Trophoblast cell (in vitro differentiated cells and primary cell): ENCODE data around the gene KSR1.

Experiments used
- DNase-seq, 2 donors: peaks; one replicate each; pipeline ENCODE4 v3.0.0-alpha.2; 2016
- H2AFZ ChIP-seq: 2 replicates; pipeline ENCODE4 v1.6.1; 2013; ENCODE audit warnings: low read length, moderate library complexity, mild to moderate bottlenecking; ENCODE audit not compliant: insufficient read depth, poor library complexity
- H2AK5ac ChIP-seq: 2 replicates; pipeline ENCODE4 v1.6.1; 2013; ENCODE audit warnings: mild to moderate bottlenecking, low read length
- H2BK120ac ChIP-seq: 2 replicates; pipeline ENCODE4 v1.6.1; 2013; ENCODE audit warnings: low read length, mild to moderate bottlenecking, moderate library complexity; ENCODE audit not compliant: insufficient read depth, poor library complexity
- H2BK12ac ChIP-seq: 2 replicates; pipeline ENCODE4 v1.6.1; 2013; ENCODE audit warnings: mild to moderate bottlenecking, low read length, moderate library complexity
- H2BK5ac ChIP-seq: 2 replicates; pipeline ENCODE4 v1.6.1; 2013; ENCODE audit warnings: low read length, low read depth, moderate library complexity, mild to moderate bottlenecking; ENCODE audit not compliant: poor library complexity
- H3K14ac ChIP-seq: 2 replicates; pipeline ENCODE4 v1.6.1; 2013; ENCODE audit warnings: mild to moderate bottlenecking, low read length
- H3K18ac ChIP-seq: 2 replicates; pipeline ENCODE4 v1.6.1; 2013; ENCODE audit warnings: mild to moderate bottlenecking, low read length
- H3K23ac ChIP-seq: 2 replicates; pipeline ENCODE4 v1.6.1; 2013; ENCODE audit warnings: low read length
- H3K27ac ChIP-seq: 2 replicates; pipeline ENCODE4 v1.5.1; 2013; ENCODE audit warnings: low read depth, mild to moderate bottlenecking, inconsistent platforms, low read length, moderate library complexity
- H3K27me3 ChIP-seq: 2 replicates; pipeline ENCODE4 v1.6.1; 2013; ENCODE audit warnings: inconsistent platforms, mild to moderate bottlenecking, low read length, moderate library complexity; ENCODE audit not compliant: insufficient read depth
- H3K36me3 ChIP-seq, 2 experiments: 1 replicate in 1 of 2; 2 replicates in 1 of 2; pipeline ENCODE4 v1.6.1; 2013; ENCODE audit warnings: low read length in 2 of 2, mild to moderate bottlenecking in 2 of 2, moderate library complexity in 1 of 2; ENCODE audit not compliant: insufficient read depth in 2 of 2, control insufficient read depth in 1 of 2
- H3K4ac ChIP-seq: 2 replicates; pipeline ENCODE4 v1.6.1; 2013; ENCODE audit warnings: low read depth, mild to moderate bottlenecking, low read length, moderate library complexity
- H3K4me1 ChIP-seq, 2 experiments: 1 replicate in 1 of 2; 2 replicates in 1 of 2; pipeline ENCODE4 v1.6.1; 2013; ENCODE audit warnings: low read length in 2 of 2, mild to moderate bottlenecking in 2 of 2, moderate library complexity in 1 of 2; ENCODE audit not compliant: insufficient read depth in 2 of 2, control insufficient read depth in 1 of 2
- H3K4me2 ChIP-seq: 2 replicates; pipeline ENCODE4 v1.6.1; 2013; ENCODE audit warnings: inconsistent platforms, mild to moderate bottlenecking, low read length, moderate library complexity
- H3K4me3 ChIP-seq: 2 replicates; pipeline ENCODE4 v1.5.1; 2013; ENCODE audit warnings: mild to moderate bottlenecking, low read depth, low read length, inconsistent platforms
- H3K79me1 ChIP-seq: one replicate; pipeline ENCODE4 v1.6.1; 2013; ENCODE audit warnings: low read length
- H3K79me2 ChIP-seq: 2 replicates; pipeline ENCODE4 v1.6.1; 2013; ENCODE audit warnings: low read length, mild to moderate bottlenecking; ENCODE audit not compliant: control insufficient read depth, insufficient read depth, poor library complexity
- H3K9ac ChIP-seq: 2 replicates; pipeline ENCODE4 v1.6.1; 2013; ENCODE audit warnings: mild to moderate bottlenecking, low read length
- H3K9me3 ChIP-seq: 2 replicates; pipeline ENCODE4 v1.6.1; 2013; ENCODE audit warnings: low read depth, mild to moderate bottlenecking, control low read depth, inconsistent platforms, low read length; ENCODE audit not compliant: insufficient read depth
- H4K12ac ChIP-seq: 2 replicates; pipeline ENCODE4 v1.6.1; 2013; ENCODE audit warnings: low read depth, mild to moderate bottlenecking, low read length, moderate library complexity
- H4K8ac ChIP-seq: 2 replicates; pipeline ENCODE4 v1.6.1; 2013; ENCODE audit warnings: low read depth, mild to moderate bottlenecking, low read length, moderate library complexity
- H4K91ac ChIP-seq: one replicate; pipeline ENCODE4 v1.6.1; 2013; ENCODE audit warnings: low read depth, mild to moderate bottlenecking, low read length, moderate library complexity
- WGBS: extraction: QIAGEN DNeasy Blood & Tissue Kit; methylation state at CpG from one replicate; pipeline ENCODE4 v1.1.7; 2013; ENCODE audit warnings: missing lambda C conversion rate; ENCODE audit not compliant: insufficient read length, insufficient coverage; ENCODE audit errors: extremely low coverage; 5-methylcytosine and 5-hydroxymethylcytosine counted together

KSR1 gene

DNA sequence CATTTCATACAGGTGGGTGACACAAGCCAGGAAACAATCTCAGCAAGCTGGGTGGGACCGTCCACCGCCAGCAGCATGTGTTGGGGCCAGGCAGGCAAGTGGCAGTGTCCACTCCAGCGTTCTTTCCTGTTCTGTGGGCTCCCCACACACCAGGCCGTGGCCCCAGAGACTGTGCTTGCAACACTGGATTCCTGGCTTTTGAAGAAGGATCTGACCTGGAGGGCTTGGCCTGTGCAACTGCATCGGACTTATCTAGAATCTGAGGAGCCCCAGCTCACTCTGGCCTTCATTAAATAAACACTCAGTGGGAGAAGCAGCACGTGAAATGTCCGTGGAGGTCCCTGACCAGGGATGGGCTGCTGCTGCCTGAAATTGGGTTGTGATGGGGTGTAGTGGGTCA lies 3.2 kb downstream of the KSR1 start:
- H3K79me2 ChIP-seq: peaks cover 16% of the 10 kb centered on the region
- H3K14ac ChIP-seq: no peak overlapping the region
- no peak overlapping the region for H2AFZ ChIP-seq
- no peak overlapping the region for H3K23ac ChIP-seq
- no peak overlapping the region for H3K18ac ChIP-seq
- peaks cover 31 to 56% of the 10 kb centered on the region in 2 experiments for H3K4me1 ChIP-seq
- no peak overlapping the region for H2AK5ac ChIP-seq
- H3K36me3 ChIP-seq: peaks cover 0 to 4% of the 10 kb centered on the region in 2 experiments
- H2BK5ac ChIP-seq: no peak overlapping the region
- DNase-seq: peak in 1 of 2 donors; percentile 37
- no peak overlapping the region for H4K12ac ChIP-seq
- H4K91ac ChIP-seq: no peak overlapping the region
- H3K27ac ChIP-seq: no peak overlapping the region
- no peaks in the 10 kb centered on the region for H3K9me3 ChIP-seq
- H2BK12ac ChIP-seq: no peak overlapping the region
- no peak overlapping the region for H4K8ac ChIP-seq
- no peak overlapping the region for H3K4me3 ChIP-seq
- H3K79me1 ChIP-seq: peaks cover 17% of the 10 kb centered on the region
- no CpG with 5 or more reads among the region's 7 CpGs for WGBS
- H2BK120ac ChIP-seq: no peak overlapping the region
- no peaks in the 10 kb centered on the region for H3K27me3 ChIP-seq
- peak overlapping the region; percentile 28 for H3K4me2 ChIP-seq
- no peak overlapping the region for H3K4ac ChIP-seq
- H3K9ac ChIP-seq: no peak overlapping the region

DNA sequence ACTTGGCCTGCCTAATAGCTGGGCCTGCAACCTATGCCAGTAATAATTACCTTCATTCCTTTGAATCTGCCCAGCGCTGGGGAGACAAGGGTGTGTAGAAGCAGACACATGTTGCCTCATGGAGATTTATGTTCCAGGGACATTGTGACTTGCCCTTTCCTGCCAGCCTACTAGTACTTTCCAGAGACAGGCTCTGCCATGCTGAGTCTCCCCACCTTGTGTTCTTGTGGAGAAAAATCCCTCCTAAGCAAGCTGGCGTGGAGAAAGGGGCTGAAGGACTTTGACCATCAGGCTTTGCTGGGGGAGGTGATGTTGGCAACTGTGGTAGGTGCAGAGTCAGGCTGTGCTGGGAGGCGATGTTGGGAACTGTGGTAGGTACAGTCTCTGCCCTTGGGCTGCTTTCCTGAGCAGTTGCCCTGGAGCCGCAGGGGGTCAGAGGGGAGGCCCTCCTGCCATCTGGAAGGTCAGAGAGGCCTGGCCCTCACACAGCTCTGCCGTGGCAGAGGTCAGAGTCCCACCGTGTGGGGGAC lies 4.0 kb downstream of the KSR1 start:
- H3K4ac ChIP-seq: peak overlapping the region; percentile 84
- peak overlapping the region; percentile 60 for H3K18ac ChIP-seq
- no peak overlapping the region for H3K4me3 ChIP-seq
- H3K9me3 ChIP-seq: no peaks in the 10 kb centered on the region
- H2AFZ ChIP-seq: no peak overlapping the region
- no peak overlapping the region for H3K23ac ChIP-seq
- H3K79me1 ChIP-seq: peaks cover 17% of the 10 kb centered on the region
- peak overlapping the region; percentile 31 for H4K8ac ChIP-seq
- WGBS: no CpG with 5 or more reads among the region's 6 CpGs
- H2BK5ac ChIP-seq: no peak overlapping the region
- no peaks in the 10 kb centered on the region for H3K27me3 ChIP-seq
- H3K36me3 ChIP-seq: peaks cover 0 to 4% of the 10 kb centered on the region in 2 experiments
- no peak overlapping the region for H4K12ac ChIP-seq
- DNase-seq: no peak
- peaks cover 31 to 56% of the 10 kb centered on the region in 2 experiments for H3K4me1 ChIP-seq
- H3K4me2 ChIP-seq: no peak overlapping the region
- H3K79me2 ChIP-seq: peaks cover 16% of the 10 kb centered on the region
- peak overlapping the region; percentile 71 for H2BK12ac ChIP-seq
- H4K91ac ChIP-seq: no peak overlapping the region
- peak overlapping the region; percentile 62 for H3K14ac ChIP-seq
- H2BK120ac ChIP-seq: peak overlapping the region; percentile 10
- H2AK5ac ChIP-seq: peak overlapping the region; percentile 70
- H3K27ac ChIP-seq: no peak overlapping the region
- H3K9ac ChIP-seq: no peak overlapping the region

DNA sequence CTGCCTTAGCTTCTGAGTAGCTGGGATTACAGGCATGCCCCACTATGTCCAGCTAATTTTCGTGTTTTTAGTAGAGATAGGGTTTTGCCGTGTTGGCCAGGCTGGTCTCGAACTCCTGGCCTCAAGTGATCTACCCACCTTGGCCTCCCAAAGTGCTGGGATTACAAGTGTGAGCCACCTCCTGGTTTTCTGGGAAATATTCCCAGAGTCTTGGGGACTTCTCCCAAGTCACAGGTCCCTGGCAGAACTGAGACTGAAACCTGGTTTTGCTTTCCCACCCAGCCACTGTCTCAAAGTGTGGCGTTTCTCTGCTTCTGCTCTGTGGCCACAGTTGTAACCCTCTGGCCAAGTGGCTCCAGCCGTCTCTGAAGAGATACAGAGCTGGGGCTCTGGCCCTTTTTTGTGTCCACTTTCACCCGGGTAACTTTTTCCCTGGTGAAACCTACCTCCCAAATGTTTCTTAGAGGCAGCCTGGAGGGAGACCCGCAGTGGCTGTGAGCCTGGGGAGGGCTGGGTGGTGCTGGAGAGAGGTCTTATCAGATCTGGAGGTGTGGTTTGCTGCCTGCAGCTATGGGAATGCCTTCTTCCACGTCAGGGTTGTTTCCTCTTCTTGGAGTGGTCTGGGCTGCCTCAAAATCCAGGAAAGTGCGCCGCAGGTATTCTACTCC lies 5.1 kb downstream of the KSR1 start:
- H4K12ac ChIP-seq: no peak overlapping the region
- H2AFZ ChIP-seq: no peak overlapping the region
- H3K4me3 ChIP-seq: no peak overlapping the region
- peak; percentile 91 to 92 for DNase-seq
- H2BK5ac ChIP-seq: no peak overlapping the region
- H3K18ac ChIP-seq: no peak overlapping the region
- H3K9me3 ChIP-seq: no peaks in the 10 kb centered on the region
- H4K91ac ChIP-seq: no peak overlapping the region
- WGBS: no CpG with 5 or more reads among the region's 10 CpGs
- peak overlapping the region; percentile 19 for H3K4me2 ChIP-seq
- H3K79me2 ChIP-seq: peaks cover 16% of the 10 kb centered on the region
- H3K27me3 ChIP-seq: no peaks in the 10 kb centered on the region
- no peak overlapping the region for H3K14ac ChIP-seq
- no peak overlapping the region for H4K8ac ChIP-seq
- H3K9ac ChIP-seq: no peak overlapping the region
- peak overlapping the region; percentile 24 for H3K27ac ChIP-seq
- no peak overlapping the region for H2AK5ac ChIP-seq
- peaks cover 0 to 4% of the 10 kb centered on the region in 2 experiments for H3K36me3 ChIP-seq
- no peak overlapping the region for H2BK12ac ChIP-seq
- H3K79me1 ChIP-seq: peaks cover 13% of the 10 kb centered on the region
- peaks cover 32 to 57% of the 10 kb centered on the region in 2 experiments for H3K4me1 ChIP-seq
- H2BK120ac ChIP-seq: no peak overlapping the region
- H3K4ac ChIP-seq: no peak overlapping the region
- no peak overlapping the region for H3K23ac ChIP-seq

DNA sequence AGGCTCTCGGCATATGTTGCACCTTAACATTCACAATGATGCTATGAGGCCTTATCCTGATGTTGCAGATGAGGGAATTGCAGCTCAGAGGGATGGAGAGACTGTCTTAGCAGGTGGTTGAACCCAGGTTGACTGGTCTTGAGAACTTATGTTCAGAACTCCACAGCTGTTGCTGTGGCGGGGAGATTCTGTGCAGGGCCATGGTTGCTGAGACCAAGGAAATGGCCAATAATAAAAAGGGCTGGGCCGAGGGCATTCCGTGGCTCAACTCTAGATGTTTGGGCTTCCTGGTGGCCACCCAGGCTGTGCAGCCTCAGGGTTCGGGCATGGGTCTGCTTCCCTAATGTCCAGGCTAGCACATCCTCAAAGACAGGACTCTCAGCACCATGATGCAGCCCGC lies 5.9 kb downstream of the KSR1 start:
- no CpG with 5 or more reads among the region's 6 CpGs for WGBS
- H2BK12ac ChIP-seq: no peak overlapping the region
- H3K27ac ChIP-seq: no peak overlapping the region
- no peak overlapping the region for H3K4ac ChIP-seq
- peaks cover 0 to 4% of the 10 kb centered on the region in 2 experiments for H3K36me3 ChIP-seq
- peaks cover 13% of the 10 kb centered on the region for H3K79me2 ChIP-seq
- H3K18ac ChIP-seq: no peak overlapping the region
- H3K9me3 ChIP-seq: no peaks in the 10 kb centered on the region
- H3K14ac ChIP-seq: peak overlapping the region; percentile 40
- H3K27me3 ChIP-seq: no peaks in the 10 kb centered on the region
- no peak overlapping the region for H4K8ac ChIP-seq
- H3K4me2 ChIP-seq: no peak overlapping the region
- no peak overlapping the region for H2AFZ ChIP-seq
- H3K4me3 ChIP-seq: no peak overlapping the region
- H2AK5ac ChIP-seq: no peak overlapping the region
- H2BK5ac ChIP-seq: no peak overlapping the region
- no peak overlapping the region for H4K91ac ChIP-seq
- no peak overlapping the region for H3K9ac ChIP-seq
- DNase-seq: no peak
- no peak overlapping the region for H3K23ac ChIP-seq
- no peak overlapping the region for H2BK120ac ChIP-seq
- H4K12ac ChIP-seq: no peak overlapping the region
- H3K4me1 ChIP-seq: peaks cover 33 to 53% of the 10 kb centered on the region in 2 experiments
- peaks cover 7% of the 10 kb centered on the region for H3K79me1 ChIP-seq
